Activated naive CD4-positive, alpha-beta T cell treated with anti-CD3 and anti-CD28 coated beads, Interleukin-2, amount 10 ng/mL, durations not matched to agents 7 days and 5 days (primary cell): ENCODE data around the gene KIF14.
"Not testable (repeated sequence)": the region's sequence is repeated elsewhere in the genome, so short reads cannot be mapped to it uniquely, and the experiment has no call there.

Experiments used
- CTCF ChIA-PET: fragments of 350-600 bp; sonication (Branson Sonifier 250); formaldehyde crosslinking; loops from one replicate; lab custom pipeline; 2021; ENCODE audit warnings: antibody characterized with exemption; lab: Charles Lee
- DNase-seq: peaks from one replicate; pipeline ENCODE4 v3.0.0-alpha.2; 2020
- H3K27ac Mint-ChIP-seq: one replicate; pipeline ENCODE4 v1.8.0; 2021; ENCODE audit warnings: mild to moderate bottlenecking, moderate library complexity, mixed read lengths
- H3K27me3 Mint-ChIP-seq: one replicate; pipeline ENCODE4 v1.8.0; 2021; ENCODE audit warnings: mild to moderate bottlenecking, mixed read lengths
- H3K36me3 Mint-ChIP-seq: one replicate; pipeline ENCODE4 v1.8.0; 2021; ENCODE audit warnings: mixed read lengths
- H3K4me1 Mint-ChIP-seq: one replicate; pipeline ENCODE4 v1.8.0; 2021; ENCODE audit warnings: mixed read lengths
- H3K4me3 Mint-ChIP-seq: one replicate; pipeline ENCODE4 v1.8.0; 2021; ENCODE audit warnings: mild to moderate bottlenecking, moderate library complexity, mixed read lengths
- H3K9me3 Mint-ChIP-seq: one replicate; pipeline ENCODE4 v1.8.0; 2021; ENCODE audit warnings: mixed read lengths

Gene KIF14

DNA sequence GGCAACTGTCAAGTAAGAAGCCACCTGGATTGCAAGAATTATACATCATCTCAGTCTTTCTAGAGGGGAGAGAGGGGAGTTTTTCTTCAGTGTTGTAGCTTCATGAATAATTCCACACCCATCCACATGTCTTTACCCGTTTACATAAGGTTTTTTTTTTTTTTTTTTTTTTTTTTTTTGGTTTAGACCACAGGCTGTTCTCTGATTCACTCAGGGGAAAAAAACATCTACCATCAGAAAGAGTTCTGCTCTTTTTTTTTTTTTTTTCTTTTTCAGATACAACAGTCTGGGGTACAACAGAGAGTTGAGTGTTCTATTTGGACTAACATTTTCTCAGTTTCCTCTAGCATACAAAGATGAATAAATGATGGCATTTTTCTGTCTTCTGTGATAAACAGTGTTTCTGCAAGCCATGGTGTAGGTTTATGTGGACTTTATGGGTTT is 4.9 kb upstream of the KIF14 start:
- DNase-seq = no peak
- CTCF ChIA-PET = interaction anchor here (0.7 to 1.6 kb wide), 3 partner anchors 10 to 213 kb away, joined by 4 to 11 read pairs (median 5); no protein-coding TSS in a partner anchor
- Mint-ChIP-seq H3K9me3 (no peaks in the 10 kb centered on the region), H3K4me3 (no peak overlapping the region), H3K36me3 (no peaks in the 10 kb centered on the region), H3K27me3 (peaks cover 6% of the 10 kb centered on the region), H3K27ac (no peak overlapping the region), H3K4me1 (peaks cover 55% of the 10 kb centered on the region)

DNA sequence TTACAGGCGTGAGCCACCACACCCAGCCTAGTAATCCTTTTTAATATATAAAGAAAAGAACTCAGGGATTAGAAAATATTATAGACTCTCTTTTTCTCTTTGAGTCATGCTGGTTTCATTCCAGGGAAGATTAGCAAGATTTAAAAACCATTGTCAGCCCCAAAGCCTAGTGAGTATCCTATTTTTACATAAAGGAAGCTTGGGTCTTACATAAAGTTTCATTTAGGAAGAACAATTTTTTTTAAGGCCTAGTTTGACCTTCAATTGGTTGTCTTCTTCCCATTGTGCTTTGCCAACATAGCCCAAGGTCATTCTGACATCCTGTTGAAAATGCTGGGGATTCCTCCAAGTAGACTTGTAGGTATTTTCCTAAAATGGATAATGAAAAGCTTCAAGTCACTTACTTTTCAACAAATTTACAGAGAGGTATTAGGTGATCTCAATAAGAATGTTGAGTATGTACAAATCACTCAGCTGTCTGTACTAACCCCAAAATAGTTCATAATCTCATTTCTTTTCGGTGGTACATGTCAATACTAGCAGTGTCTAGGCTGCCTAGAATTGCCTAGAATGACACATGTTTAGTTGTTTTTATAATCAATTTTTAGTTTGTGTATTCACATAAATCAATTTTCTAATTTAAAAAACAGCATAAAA is 4.3 kb upstream of the KIF14 start:
- H3K27me3 Mint-ChIP-seq = peaks cover 4% of the 10 kb centered on the region
- no peaks in the 10 kb centered on the region for H3K9me3 Mint-ChIP-seq
- H3K4me3 Mint-ChIP-seq = no peak overlapping the region
- H3K4me1 Mint-ChIP-seq = peaks cover 59% of the 10 kb centered on the region
- CTCF ChIA-PET = interaction anchor here (1.1 to 1.6 kb wide), 2 partner anchors 178 to 214 kb away, joined by 5 to 11 read pairs; no protein-coding TSS in a partner anchor
- DNase-seq = no peak
- peaks cover 2% of the 10 kb centered on the region for H3K36me3 Mint-ChIP-seq
- no peak overlapping the region for H3K27ac Mint-ChIP-seq

DNA sequence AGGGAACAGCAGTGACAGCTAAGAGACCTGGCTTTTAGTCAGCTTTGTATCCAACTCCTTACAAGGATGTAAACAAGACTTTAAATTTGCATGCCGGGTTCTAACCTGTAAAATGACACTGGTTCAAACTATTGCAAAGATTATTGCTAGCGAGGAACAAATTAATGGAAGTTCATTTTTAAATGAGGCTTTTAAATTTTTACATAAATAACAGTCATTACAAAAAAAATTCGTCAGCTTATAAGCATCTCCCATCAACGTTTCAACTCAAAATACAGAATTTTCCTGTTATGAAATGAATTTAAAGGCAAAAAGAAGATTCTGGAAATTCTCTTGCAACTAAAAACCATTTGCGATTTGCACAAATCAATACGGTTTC is 668 bp downstream of the KIF14 start:
- H3K27ac Mint-ChIP-seq = peak overlapping the region; percentile 91
- CTCF ChIA-PET = no interaction called here
- H3K4me3 Mint-ChIP-seq = peak overlapping the region; percentile 91
- H3K27me3 Mint-ChIP-seq = no peaks in the 10 kb centered on the region
- peaks cover 69% of the 10 kb centered on the region for H3K4me1 Mint-ChIP-seq
- H3K36me3 Mint-ChIP-seq = peaks cover 39% of the 10 kb centered on the region
- no peaks in the 10 kb centered on the region for H3K9me3 Mint-ChIP-seq
- no peak for DNase-seq

DNA sequence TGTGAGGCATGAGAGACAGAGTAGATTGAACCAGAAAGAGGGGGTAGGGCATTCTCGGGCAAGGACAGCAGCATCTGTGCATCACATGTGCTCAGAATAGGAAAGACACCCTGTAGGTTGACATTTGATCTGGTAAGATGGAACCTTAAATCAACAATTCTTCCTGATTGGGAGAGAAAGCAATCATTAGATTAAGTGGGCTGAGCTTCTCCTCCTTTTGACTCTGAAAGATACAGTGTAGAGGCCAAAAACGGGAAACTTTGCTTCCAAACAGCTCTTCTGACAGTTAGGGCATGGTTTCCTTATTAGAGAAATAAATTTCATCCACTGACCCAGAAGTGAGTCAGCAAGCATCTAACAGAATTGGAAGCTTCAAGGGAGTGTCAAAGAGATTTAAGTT is 9.7 kb downstream of the KIF14 start:
- CTCF ChIA-PET = interaction anchor here (0.5 to 1.7 kb wide), 3 partner anchors 12 to 195 kb away, joined by 3 to 7 read pairs (median 5); no protein-coding TSS in a partner anchor
- Mint-ChIP-seq H3K4me3 (no peak overlapping the region), H3K4me1 (peaks cover 3% of the 10 kb centered on the region), H3K36me3 (peaks cover 60% of the 10 kb centered on the region), H3K9me3 (no peaks in the 10 kb centered on the region), H3K27ac (no peak overlapping the region), H3K27me3 (no peaks in the 10 kb centered on the region)
- no peak for DNase-seq

DNA sequence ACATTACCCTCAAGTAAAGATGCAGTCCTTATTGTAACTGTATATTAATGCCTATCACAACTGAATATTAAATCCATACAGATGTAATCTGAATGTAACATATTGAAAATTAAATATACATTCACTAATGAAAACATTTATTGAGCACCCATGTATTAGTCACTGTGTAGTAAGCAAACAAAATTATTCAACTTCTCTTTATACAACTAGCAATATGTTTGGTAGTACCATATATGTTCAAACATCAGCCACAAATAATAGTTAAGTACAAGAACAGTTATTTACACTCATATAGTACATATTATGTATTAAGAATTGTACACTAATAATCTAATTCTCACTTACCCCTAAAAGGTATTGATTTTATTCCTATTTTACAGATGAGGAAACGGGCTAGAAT is 17.9 kb downstream of the KIF14 start:
- no peak overlapping the region for H3K4me3 Mint-ChIP-seq
- H3K9me3 Mint-ChIP-seq = no peaks in the 10 kb centered on the region
- H3K27ac Mint-ChIP-seq = no peak overlapping the region
- CTCF ChIA-PET = no interaction called here
- no peaks in the 10 kb centered on the region for H3K4me1 Mint-ChIP-seq
- no peak for DNase-seq
- peaks cover 49% of the 10 kb centered on the region for H3K36me3 Mint-ChIP-seq
- H3K27me3 Mint-ChIP-seq = no peaks in the 10 kb centered on the region

DNA sequence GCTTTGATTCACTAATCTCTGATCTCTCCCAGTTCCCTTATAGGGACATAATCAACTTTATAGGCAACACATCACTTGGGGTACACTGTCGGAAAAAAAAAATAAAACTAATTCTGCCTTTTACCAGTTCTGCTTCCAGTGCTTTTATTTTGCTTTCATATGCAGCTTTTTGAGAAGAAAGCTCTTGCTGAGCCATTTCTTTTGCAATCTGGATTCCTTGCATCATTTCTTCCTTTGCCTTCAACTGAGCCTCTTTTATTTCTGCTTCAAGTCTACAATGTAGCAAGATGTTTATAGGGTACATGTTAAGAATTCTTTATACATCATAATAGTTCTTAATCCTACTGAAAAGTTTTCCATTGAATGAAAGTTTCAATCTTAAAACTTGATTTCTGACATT is 30.6 kb downstream of the KIF14 start:
- Mint-ChIP-seq H3K36me3 (peaks cover 51% of the 10 kb centered on the region), H3K27me3 (no peaks in the 10 kb centered on the region), H3K27ac (no peak overlapping the region), H3K4me1 (no peaks in the 10 kb centered on the region), H3K4me3 (no peak overlapping the region), H3K9me3 (no peaks in the 10 kb centered on the region)
- DNase-seq = no peak
- CTCF ChIA-PET = no interaction called here

DNA sequence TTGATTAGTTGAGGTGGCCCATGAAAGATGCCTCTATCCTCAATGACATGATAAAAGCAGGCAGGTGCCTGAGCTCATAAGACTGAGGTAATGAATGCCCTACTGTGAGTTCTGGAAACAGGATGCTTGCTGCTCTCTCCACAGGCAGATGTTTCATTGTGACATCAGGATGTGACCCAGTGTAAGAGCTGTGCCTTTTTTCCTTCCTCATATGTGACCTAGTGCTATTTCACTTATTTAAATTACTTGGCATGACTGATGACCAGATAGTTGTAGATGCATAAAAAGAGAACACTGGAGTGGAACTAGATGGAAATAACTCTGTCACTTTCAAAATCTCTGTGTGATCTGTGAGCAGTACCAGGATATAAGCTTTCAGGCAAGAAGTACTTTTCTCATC is 31.9 kb downstream of the KIF14 start:
- no peaks in the 10 kb centered on the region for H3K27me3 Mint-ChIP-seq
- DNase-seq = no peak
- H3K36me3 Mint-ChIP-seq = peaks cover 60% of the 10 kb centered on the region
- H3K27ac Mint-ChIP-seq = no peak overlapping the region
- no peak overlapping the region for H3K4me3 Mint-ChIP-seq
- H3K4me1 Mint-ChIP-seq = no peaks in the 10 kb centered on the region
- no peaks in the 10 kb centered on the region for H3K9me3 Mint-ChIP-seq
- CTCF ChIA-PET = no interaction called here

DNA sequence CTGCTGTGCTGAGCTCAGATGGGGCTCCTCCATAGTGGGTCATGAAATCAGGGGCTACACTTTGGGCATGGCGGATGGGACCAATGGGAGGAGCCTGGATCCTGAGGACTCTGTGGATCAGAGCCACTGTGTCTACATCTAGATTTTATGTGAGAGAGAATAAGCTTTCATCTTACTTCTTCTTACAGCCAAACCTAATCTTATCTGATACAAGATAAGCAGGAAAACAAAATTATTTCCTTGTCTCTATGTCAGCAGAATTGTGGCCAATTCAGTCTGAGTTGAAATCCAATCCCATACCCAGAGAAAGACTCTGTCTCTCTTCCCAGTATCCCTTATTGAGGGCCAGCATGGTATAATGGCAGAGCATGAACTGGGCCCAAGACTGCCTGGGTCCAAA is 56.2 kb downstream of the KIF14 start:
- Mint-ChIP-seq H3K36me3 (peaks cover 32% of the 10 kb centered on the region), H3K27ac (no peak overlapping the region), H3K9me3 (no peaks in the 10 kb centered on the region), H3K27me3 (no peaks in the 10 kb centered on the region), H3K4me3 (no peak overlapping the region), H3K4me1 (peaks cover 12% of the 10 kb centered on the region)
- CTCF ChIA-PET = no interaction called here
- no peak for DNase-seq

DNA sequence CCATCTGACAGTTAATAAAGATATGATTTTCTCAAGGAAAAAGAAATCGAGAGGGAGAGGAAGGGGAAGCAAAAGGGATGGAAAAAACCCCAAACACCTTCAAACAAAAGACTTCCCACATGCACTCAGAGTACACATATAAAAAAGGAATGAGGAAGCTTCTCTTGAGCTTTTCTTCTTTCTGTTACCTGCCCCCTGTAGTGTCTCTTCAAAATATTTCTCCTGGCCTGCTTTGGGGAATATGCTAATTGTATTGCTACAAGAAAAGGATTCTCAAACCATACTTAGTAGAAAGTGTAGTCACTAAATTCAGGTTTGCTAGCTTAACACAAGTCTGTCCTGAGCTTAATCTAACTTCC is 58.7 kb downstream of the KIF14 start:
- H3K36me3 Mint-ChIP-seq = peaks cover 37% of the 10 kb centered on the region
- no peaks in the 10 kb centered on the region for H3K27me3 Mint-ChIP-seq
- no peaks in the 10 kb centered on the region for H3K9me3 Mint-ChIP-seq
- no peak overlapping the region for H3K27ac Mint-ChIP-seq
- CTCF ChIA-PET = no interaction called here
- no peak for DNase-seq
- no peak overlapping the region for H3K4me3 Mint-ChIP-seq
- H3K4me1 Mint-ChIP-seq = peaks cover 12% of the 10 kb centered on the region

DNA sequence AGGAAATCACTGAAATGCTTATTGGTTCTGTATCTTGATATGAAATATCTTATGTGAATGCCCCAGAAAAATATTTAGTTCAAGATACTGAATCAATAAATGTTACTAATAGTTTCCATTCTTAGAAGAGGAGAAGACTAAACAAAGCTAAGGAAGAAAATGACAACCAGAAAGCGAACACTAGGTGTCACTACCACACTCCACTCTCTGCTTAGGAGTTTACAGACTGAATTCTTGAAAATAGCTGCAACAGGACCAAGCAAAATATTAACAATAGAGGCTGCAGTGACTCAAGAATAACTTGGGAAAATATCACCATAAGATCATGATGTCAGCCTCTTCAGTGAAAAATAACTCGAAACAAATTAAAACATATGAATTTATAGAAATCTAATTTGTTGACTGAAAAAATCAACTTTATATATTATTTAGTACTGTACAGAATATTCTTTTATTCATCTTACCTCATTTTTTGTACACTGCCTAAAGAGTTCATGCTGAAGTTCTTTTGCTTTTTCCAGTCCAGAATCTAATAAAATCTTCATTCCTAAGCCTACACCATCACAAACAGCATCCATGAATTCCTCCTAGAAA is 61.6 kb downstream of the KIF14 start:
- Mint-ChIP-seq H3K4me3 (no peak overlapping the region), H3K9me3 (no peaks in the 10 kb centered on the region), H3K27ac (no peak overlapping the region)

DNA sequence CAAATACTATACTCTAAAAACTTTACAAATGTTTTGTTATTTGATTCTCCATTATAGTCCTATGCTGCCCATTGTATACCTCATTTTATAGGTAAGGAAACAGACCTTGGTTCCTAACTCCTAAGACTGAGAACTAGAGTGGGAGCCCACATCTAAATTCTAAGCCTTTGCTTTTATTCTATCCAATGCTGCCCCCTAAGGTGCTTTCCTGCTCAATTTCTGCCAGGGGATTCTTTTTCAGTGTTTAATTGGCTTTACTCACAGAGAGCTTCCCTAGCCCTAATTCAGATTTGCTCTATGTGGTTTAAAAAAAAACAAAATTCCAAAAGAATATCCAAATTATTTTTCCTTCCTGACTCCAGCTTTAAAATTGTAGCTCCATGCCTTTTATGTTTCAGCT is 64.5 kb downstream of the KIF14 start:
- peaks cover 31% of the 10 kb centered on the region for H3K36me3 Mint-ChIP-seq
- H3K4me3 Mint-ChIP-seq = no peak overlapping the region
- no peaks in the 10 kb centered on the region for H3K4me1 Mint-ChIP-seq
- no peak for DNase-seq
- no peaks in the 10 kb centered on the region for H3K27me3 Mint-ChIP-seq
- no peaks in the 10 kb centered on the region for H3K9me3 Mint-ChIP-seq
- CTCF ChIA-PET = interaction anchor here (1.4 to 2.3 kb wide), 2 partner anchors 20 to 66 kb away, joined by 5 to 9 read pairs; no protein-coding TSS in a partner anchor
- H3K27ac Mint-ChIP-seq = no peak overlapping the region

More for the DNA sequence above, 61.6 kb downstream of the KIF14 start:
- H3K27me3 Mint-ChIP-seq = no peaks in the 10 kb centered on the region
- CTCF ChIA-PET = interaction anchor here (0.6 to 2.8 kb wide), 12 partner anchors 9 to 561 kb away, joined by 3 to 10 read pairs (median 6); no protein-coding TSS in a partner anchor
- H3K4me1 Mint-ChIP-seq = peaks cover 12% of the 10 kb centered on the region
- peaks cover 33% of the 10 kb centered on the region for H3K36me3 Mint-ChIP-seq
- DNase-seq = peak; percentile 30

DNA sequence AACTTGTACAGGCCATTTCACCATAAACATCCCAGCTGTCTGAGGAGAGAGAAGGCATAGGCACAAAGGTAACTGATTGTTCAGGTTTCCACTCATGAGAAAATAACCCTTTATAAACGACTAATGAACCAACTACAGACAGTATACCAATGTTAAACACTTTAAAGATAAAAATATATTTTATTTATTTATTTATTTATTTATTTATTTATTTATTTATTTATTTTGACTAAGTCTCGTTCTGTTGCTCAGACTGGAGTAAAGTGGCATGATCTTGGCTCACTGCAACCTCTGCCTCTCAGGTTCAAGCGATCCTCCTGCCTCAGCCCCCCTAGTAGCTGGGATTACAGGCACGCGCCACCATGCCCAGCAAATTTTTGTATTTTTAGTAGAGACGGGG is 67.8 kb downstream of the KIF14 start:
- not testable (repeated sequence) for H3K27me3 Mint-ChIP-seq, DNase-seq, H3K9me3 Mint-ChIP-seq, H3K4me3 Mint-ChIP-seq, H3K27ac Mint-ChIP-seq, H3K4me1 Mint-ChIP-seq
- peaks cover 18% of the 10 kb centered on the region for H3K36me3 Mint-ChIP-seq
- CTCF ChIA-PET = interaction anchor here (0.6 to 2.0 kb wide), 3 partner anchors 17 to 566 kb away, joined by 3 to 7 read pairs (median 3); no protein-coding TSS in a partner anchor

DNA sequence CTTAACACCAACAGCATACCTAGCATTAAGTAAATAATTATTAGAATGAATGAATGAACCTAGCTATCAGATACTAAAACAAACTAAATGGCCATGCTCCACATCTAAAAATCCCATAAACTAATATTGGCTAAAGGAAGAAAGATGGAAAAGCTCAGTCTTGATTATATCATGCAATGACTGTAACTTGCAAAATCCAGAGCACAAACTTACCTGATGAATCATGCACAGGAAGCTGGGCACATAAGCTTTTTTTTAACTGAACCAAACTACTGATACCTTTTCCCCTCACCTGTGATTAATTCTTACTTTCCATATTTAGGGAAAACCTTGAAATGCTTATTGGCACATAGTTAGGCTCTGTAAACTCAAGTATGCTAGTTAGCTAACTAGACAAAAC is 70.2 kb downstream of the KIF14 start:
- no peak overlapping the region for H3K4me3 Mint-ChIP-seq
- CTCF ChIA-PET = interaction anchor here (1.0 to 1.1 kb wide), 2 partner anchors 9 to 15 kb away, joined by 3 to 9 read pairs; no protein-coding TSS in a partner anchor
- DNase-seq = no peak
- no peaks in the 10 kb centered on the region for H3K9me3 Mint-ChIP-seq
- peaks cover 5% of the 10 kb centered on the region for H3K27me3 Mint-ChIP-seq
- H3K36me3 Mint-ChIP-seq = peaks cover 9% of the 10 kb centered on the region
- H3K27ac Mint-ChIP-seq = no peak overlapping the region
- H3K4me1 Mint-ChIP-seq = peaks cover 13% of the 10 kb centered on the region

DNA sequence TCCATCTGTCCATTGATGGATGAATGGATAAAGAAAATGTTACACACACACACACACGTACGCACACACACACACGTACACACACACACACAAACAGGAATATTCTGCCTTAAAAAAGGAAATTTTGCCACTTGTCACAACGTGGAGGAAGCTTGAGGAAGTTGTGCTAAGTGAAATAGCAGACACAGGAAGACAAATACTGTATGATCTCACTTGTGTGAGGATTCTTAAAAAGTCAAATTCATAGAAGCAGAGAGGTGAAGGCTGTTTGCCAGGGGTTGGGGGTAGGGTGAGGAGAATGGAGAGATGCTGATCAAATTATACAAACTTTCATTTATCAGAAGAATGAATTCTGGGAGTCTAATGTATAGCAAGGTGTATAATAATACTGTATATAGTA is 73.2 kb downstream of the KIF14 start:
- no peak overlapping the region for H3K4me3 Mint-ChIP-seq
- H3K36me3 Mint-ChIP-seq = no peaks in the 10 kb centered on the region

More for the DNA sequence above, 73.2 kb downstream of the KIF14 start:
- CTCF ChIA-PET = interaction anchor here (2.1 kb wide), 1 partner anchor 11 kb away, joined by 10 read pairs; no protein-coding TSS in a partner anchor
- Mint-ChIP-seq H3K27ac (no peak overlapping the region), H3K4me1 (peaks cover 13% of the 10 kb centered on the region), H3K27me3 (peaks cover 5% of the 10 kb centered on the region), H3K9me3 (no peaks in the 10 kb centered on the region)
- no peak for DNase-seq
